OCI-LY3 (cell line): Measurements from ENCODE around the gene DDX11.
"Not testable (repeated sequence)": the region's sequence is repeated elsewhere in the genome, so short reads cannot be mapped to it uniquely, and the experiment has no call there.

ENCODE experiments used
- H2AFZ ChIP-seq: fragments of 200-600, 300-600 bp; shearing (Covaris generic); 2 replicates; pipeline ENCODE4 v1.6.0; 2014; ENCODE audit warnings: antibody characterized with exemption, low read depth, low read length
- H3K27ac ChIP-seq: fragments of 200-600, 300-600 bp; sonication (generic); 2 replicates; pipeline ENCODE4 v1.5.1; 2014; ENCODE audit warnings: mild to moderate bottlenecking, low read length, moderate library complexity, mixed read lengths
- H3K27me3 ChIP-seq: fragments of 200-600, 300-600 bp; sonication (generic); 2 replicates; pipeline ENCODE4 v1.6.1; 2014; ENCODE audit warnings: low read depth, low read length, mixed read lengths
- H3K36me3 ChIP-seq: fragments of 200-600, 300-600 bp; sonication (generic); replicated peaks from 2 replicates; pipeline ENCODE3; 2014; ENCODE audit warnings: low read depth, low read length, mixed read lengths
- H3K4me1 ChIP-seq: fragments of 300-600, 200-600 bp; sonication (generic); 2 replicates; pipeline ENCODE4 v1.6.1; 2014; ENCODE audit warnings: low read length, mixed read lengths
- H3K4me2 ChIP-seq: fragments of 200-600, 300-600 bp; sonication (generic); 2 replicates; pipeline ENCODE4 v1.6.1; 2014; ENCODE audit warnings: low read length, mixed read lengths
- H3K4me3 ChIP-seq: fragments of 300-600, 200-600 bp; sonication (generic); 2 replicates; pipeline ENCODE4 v1.5.1; 2014; ENCODE audit warnings: antibody characterized with exemption, mild to moderate bottlenecking, low read length, moderate library complexity
- H3K79me2 ChIP-seq: fragments of 300-600, 200-600 bp; shearing (Covaris generic); 2 replicates; pipeline ENCODE4 v1.6.1; 2014; ENCODE audit warnings: mild to moderate bottlenecking, low read length, mixed read lengths
- H3K9ac ChIP-seq: fragments of 300-600, 200-600 bp; shearing (Covaris generic); 2 replicates; pipeline ENCODE4 v1.6.0; 2014; ENCODE audit warnings: mild to moderate bottlenecking, low read length, moderate library complexity
- H3K9me3 ChIP-seq: fragments of 200-600, 300-600 bp; shearing (Covaris generic); 2 replicates; pipeline ENCODE4 v1.6.1; 2014; ENCODE audit warnings: low read length, mixed read lengths; ENCODE audit not compliant: insufficient read depth
- H4K20me1 ChIP-seq: fragments of 200-600, 300-600 bp; sonication (generic); 2 replicates; pipeline ENCODE4 v1.6.1; 2016; ENCODE audit warnings: low read length, mixed read lengths; ENCODE audit not compliant: insufficient read depth
- CTCF ChIP-seq: fragments of 200-600, 300-600 bp; sonication (generic); IDR thresholded peaks from 2 replicates; pipeline ENCODE4 v1.5.1; 2014; ENCODE audit warnings: antibody characterized with exemption, low read length, low read depth
- EZH2phosphoT487 ChIP-seq: fragments of 200-600 bp; shearing (Covaris generic); IDR thresholded peaks from 2 replicates; pipeline ENCODE4 v1.6.1; 2018; ENCODE audit warnings: antibody characterized with exemption, mixed run types, low read depth

DDX11 gene

GRCh38 chr12:31053944-31054343 lies 19.7 kb upstream of the DDX11 start:
- H3K36me3 ChIP-seq, H2AFZ ChIP-seq, H3K9me3 ChIP-seq, H3K9ac ChIP-seq, H3K4me2 ChIP-seq, H4K20me1 ChIP-seq, H3K27ac ChIP-seq, H3K27me3 ChIP-seq, H3K4me3 ChIP-seq, H3K79me2 ChIP-seq: not testable (repeated sequence)
- TF ChIP-seq CTCF = peak; percentile 36
- H3K4me1 ChIP-seq = peaks cover 28% of the 10 kb centered on the region

GRCh38 chr12:31057671-31058070 lies 16.0 kb upstream of the DDX11 start:
- Histone ChIP-seq H2AFZ (no peak overlapping the region), H3K27me3 (no peaks in the 10 kb centered on the region), H3K4me2 (peak overlapping the region; percentile 32), H3K79me2 (no peaks in the 10 kb centered on the region), H3K9me3 (no peaks in the 10 kb centered on the region), H3K4me3 (no peak overlapping the region), H3K4me1 (peaks cover 18% of the 10 kb centered on the region), H3K9ac (no peak overlapping the region), H3K36me3 (no peaks in the 10 kb centered on the region), H3K27ac (no peak overlapping the region), H4K20me1 (no peaks in the 10 kb centered on the region)
- TF ChIP-seq CTCF (no peak), EZH2phosphoT487 (no peak)

- H3K4me1 ChIP-seq, H4K20me1 ChIP-seq, H3K79me2 ChIP-seq, H3K9ac ChIP-seq, H3K9me3 ChIP-seq, H3K4me2 ChIP-seq, H3K36me3 ChIP-seq, H3K27ac ChIP-seq, H3K4me3 ChIP-seq, H3K27me3 ChIP-seq, H2AFZ ChIP-seq: not testable (repeated sequence)
Measured at GRCh38 chr12:31066196-31066595, 7.5 kb upstream of the DDX11 start.

- H3K27ac ChIP-seq, H3K9me3 ChIP-seq, H2AFZ ChIP-seq, H3K27me3 ChIP-seq, H3K4me3 ChIP-seq, H3K4me2 ChIP-seq, H3K4me1 ChIP-seq, H4K20me1 ChIP-seq, H3K36me3 ChIP-seq, H3K9ac ChIP-seq, H3K79me2 ChIP-seq: not testable (repeated sequence)
Measured at GRCh38 chr12:31067656-31068055, 6.0 kb upstream of the DDX11 start.

GRCh38 chr12:31070971-31071740 lies 2.5 kb upstream of the DDX11 start:
- not testable (repeated sequence) for H3K36me3 ChIP-seq
- peaks cover 20% of the 10 kb centered on the region for H3K79me2 ChIP-seq

GRCh38 chr12:31072962-31073361 lies 698 bp upstream of the DDX11 start:
- H3K4me2 ChIP-seq = peak overlapping the region; percentile 72
- not testable (repeated sequence) for H3K27ac ChIP-seq, H3K27me3 ChIP-seq, H3K9me3 ChIP-seq, H4K20me1 ChIP-seq, H3K4me1 ChIP-seq, H2AFZ ChIP-seq, H3K36me3 ChIP-seq
- peaks cover 36% of the 10 kb centered on the region for H3K79me2 ChIP-seq
- peak overlapping the region; percentile 79 for H3K9ac ChIP-seq
- H3K4me3 ChIP-seq = peak overlapping the region; percentile 79

More at GRCh38 chr12:31070971-31071740, 2.5 kb upstream of the DDX11 start:
- H4K20me1 ChIP-seq, H3K4me2 ChIP-seq, H2AFZ ChIP-seq, H3K4me3 ChIP-seq, H3K9me3 ChIP-seq, H3K9ac ChIP-seq, H3K4me1 ChIP-seq, H3K27me3 ChIP-seq, H3K27ac ChIP-seq: not testable (repeated sequence)

GRCh38 chr12:31074333-31074874 lies 744 bp downstream of the DDX11 start:
- H3K4me2 ChIP-seq = peak overlapping the region; percentile 72
- H2AFZ ChIP-seq = 0 out of 2 replicates have a peak overlapping the region, but pooled peaks have one; percentile 2
- H3K36me3 ChIP-seq, H3K27me3 ChIP-seq, H3K4me1 ChIP-seq, H4K20me1 ChIP-seq, H3K9me3 ChIP-seq: not testable (repeated sequence)
- peak overlapping the region; percentile 79 for H3K4me3 ChIP-seq
- H3K79me2 ChIP-seq = peaks cover 37% of the 10 kb centered on the region
- H3K9ac ChIP-seq = peak overlapping the region; percentile 79
- peak overlapping the region; percentile 78 for H3K27ac ChIP-seq

GRCh38 chr12:31076150-31076549 lies 2.5 kb downstream of the DDX11 start:
- H3K4me2 ChIP-seq, H3K4me1 ChIP-seq, H2AFZ ChIP-seq, H3K4me3 ChIP-seq, H3K27me3 ChIP-seq, H4K20me1 ChIP-seq, H3K9ac ChIP-seq, H3K9me3 ChIP-seq, H3K36me3 ChIP-seq, H3K27ac ChIP-seq: not testable (repeated sequence)
- H3K79me2 ChIP-seq = peaks cover 37% of the 10 kb centered on the region
